ENCODE results near the gene SLIT1.

Gene SLIT1

GRCh38 chr10:97060441-97061084 lies 125.2 kb downstream of the SLIT1 start:
- DNase-seq: no peak

GRCh38 chr10:97059872-97060205 lies 125.9 kb downstream of the SLIT1 start:
- no peak for DNase-seq

- no peak for DNase-seq
These were observed 126.5 kb downstream of the SLIT1 start for GRCh38 chr10:97059006-97059871.

- no peak for DNase-seq
These were observed 127.2 kb downstream of the SLIT1 start for GRCh38 chr10:97058521-97058920.

GRCh38 chr10:97057491-97058235 lies 128.1 kb downstream of the SLIT1 start:
- DNase-seq: no peak

GRCh38 chr10:97056003-97056630 lies 129.6 kb downstream of the SLIT1 start:
- DNase-seq: no peak

- no peak for DNase-seq
These were observed 132.5 kb downstream of the SLIT1 start for GRCh38 chr10:97053276-97053675.

GRCh38 chr10:97050956-97051496 lies 134.7 kb downstream of the SLIT1 start:
- DNase-seq: no peak

GRCh38 chr10:97050205-97050745 lies 135.5 kb downstream of the SLIT1 start:
- no peak for DNase-seq

- DNase-seq: no peak
These were observed 136.1 kb downstream of the SLIT1 start for GRCh38 chr10:97049670-97050069.

- no peak for DNase-seq
These were observed 136.9 kb downstream of the SLIT1 start for GRCh38 chr10:97048649-97049427.

GRCh38 chr10:97047788-97048187 lies 138.0 kb downstream of the SLIT1 start:
- no peak for DNase-seq

- no peak for DNase-seq
These were observed 138.5 kb downstream of the SLIT1 start for GRCh38 chr10:97047083-97047736.

GRCh38 chr10:97046456-97047082 lies 139.2 kb downstream of the SLIT1 start:
- DNase-seq: no peak

- DNase-seq: no peak
These were observed 142.2 kb downstream of the SLIT1 start for GRCh38 chr10:97043563-97043855.

GRCh38 chr10:97042716-97043562 lies 142.8 kb downstream of the SLIT1 start:
- DNase-seq: no peak

GRCh38 chr10:97042081-97042480 lies 143.7 kb downstream of the SLIT1 start:
- DNase-seq: no peak

- DNase-seq: no peak
These were observed 145.1 kb downstream of the SLIT1 start for GRCh38 chr10:97040706-97041105.

GRCh38 chr10:97040248-97040584 lies 145.5 kb downstream of the SLIT1 start:
- DNase-seq: no peak
